ENCODE data around the gene RAB21. TPM values are rescaled to one million over a fixed set of nuclear protein-coding genes. Genes with fewer than 3 reads are reported as not detected.

RAB21 gene
- total RNA-seq, 1 donor from 2014 or later: 31.4 TPM

DNA sequence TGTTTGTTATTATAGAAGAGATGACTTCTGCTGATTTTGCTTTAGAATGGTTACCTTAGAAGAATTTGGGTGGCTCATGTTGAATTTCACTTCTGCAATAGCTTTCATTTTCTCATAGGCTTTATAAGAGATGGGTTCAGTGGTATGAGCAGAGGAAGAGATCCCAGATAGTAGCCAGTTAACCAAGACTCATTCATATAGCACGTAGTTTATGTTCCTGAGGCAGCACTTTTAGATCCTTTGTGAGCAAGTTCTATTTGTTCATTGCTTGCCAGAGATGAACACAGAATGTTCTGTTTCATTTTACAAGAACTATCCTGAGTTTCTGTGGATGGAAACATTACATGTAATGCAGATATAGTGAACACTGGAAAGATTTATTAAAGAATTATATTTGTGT is 32.2 kb downstream of the RAB21 start:
- H3K4me3 ChIP-seq: no peak overlapping the region
- no peak overlapping the region for H3K9ac ChIP-seq
- no peaks in the 10 kb centered on the region for H3K27me3 ChIP-seq
- H3K36me3 ChIP-seq: peaks cover 19% of the 10 kb centered on the region
- Mint-ChIP-seq H3K4me3 (no peak overlapping the region), H3K9me3 (no peaks in the 10 kb centered on the region), H3K27me3 (ENCODE audit: insufficient read depth, low read depth) (no peaks in the 10 kb centered on the region), H3K36me3 (peaks cover 11% of the 10 kb centered on the region), H3K27ac (no peak overlapping the region), H3K4me1 (no peaks in the 10 kb centered on the region)
- no peaks in the 10 kb centered on the region for H3F3A ChIP-seq (ENCODE audit: low read depth)
- H3K4me2 ChIP-seq: no peak overlapping the region
- no peaks in the 10 kb centered on the region for H3K9me3 ChIP-seq (ENCODE audit: low read depth)
- H3K4me1 ChIP-seq: no peaks in the 10 kb centered on the region
- no peaks in the 10 kb centered on the region for H4K20me1 ChIP-seq (ENCODE audit: low read depth)
- DNase-seq (ENCODE audit: low spot score): no peak
- H2AFZ ChIP-seq (replicated peaks): no peak overlapping the region
- TF ChIP-seq, protein P1, sequence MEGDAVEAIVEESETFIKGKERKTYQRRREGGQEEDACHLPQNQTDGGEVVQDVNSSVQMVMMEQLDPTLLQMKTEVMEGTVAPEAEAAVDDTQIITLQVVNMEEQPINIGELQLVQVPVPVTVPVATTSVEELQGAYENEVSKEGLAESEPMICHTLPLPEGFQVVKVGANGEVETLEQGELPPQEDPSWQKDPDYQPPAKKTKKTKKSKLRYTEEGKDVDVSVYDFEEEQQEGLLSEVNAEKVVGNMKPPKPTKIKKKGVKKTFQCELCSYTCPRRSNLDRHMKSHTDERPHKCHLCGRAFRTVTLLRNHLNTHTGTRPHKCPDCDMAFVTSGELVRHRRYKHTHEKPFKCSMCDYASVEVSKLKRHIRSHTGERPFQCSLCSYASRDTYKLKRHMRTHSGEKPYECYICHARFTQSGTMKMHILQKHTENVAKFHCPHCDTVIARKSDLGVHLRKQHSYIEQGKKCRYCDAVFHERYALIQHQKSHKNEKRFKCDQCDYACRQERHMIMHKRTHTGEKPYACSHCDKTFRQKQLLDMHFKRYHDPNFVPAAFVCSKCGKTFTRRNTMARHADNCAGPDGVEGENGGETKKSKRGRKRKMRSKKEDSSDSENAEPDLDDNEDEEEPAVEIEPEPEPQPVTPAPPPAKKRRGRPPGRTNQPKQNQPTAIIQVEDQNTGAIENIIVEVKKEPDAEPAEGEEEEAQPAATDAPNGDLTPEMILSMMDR (IDR thresholded peaks at IDR 0.05): no peak
- TF ChIP-seq EZH2 (IDR thresholded peaks at IDR 0.05): no peak
- H3K79me2 ChIP-seq (ENCODE audit: low read depth): no peaks in the 10 kb centered on the region
- no peak overlapping the region for H3K27ac ChIP-seq

DNA sequence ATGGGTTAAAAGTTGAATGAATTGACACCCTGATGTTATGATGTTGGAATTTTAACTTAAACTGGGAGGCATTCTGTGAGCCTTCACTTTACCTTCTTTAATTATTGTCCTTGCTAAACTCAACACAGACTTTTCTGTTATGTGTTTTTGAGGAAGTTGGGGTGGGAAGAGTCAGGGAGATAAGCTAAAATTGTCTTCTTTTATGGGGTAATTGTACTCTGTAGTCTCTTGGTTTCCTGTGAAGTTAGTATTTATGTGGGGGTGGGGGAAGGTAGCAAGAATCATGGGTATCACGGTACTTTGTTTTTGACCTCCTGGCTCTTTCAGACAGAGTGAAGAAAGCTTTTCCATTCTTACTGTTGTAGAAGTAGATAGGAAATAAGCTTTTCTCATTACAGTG is 32.9 kb downstream of the RAB21 start:
- Histone ChIP-seq H3K4me3 (no peak overlapping the region), H2AFZ (replicated peaks) (no peak overlapping the region), H3K27ac (no peak overlapping the region), H3K4me2 (no peak overlapping the region), H3K9me3 (ENCODE audit: low read depth) (no peaks in the 10 kb centered on the region), H3K27me3 (no peaks in the 10 kb centered on the region), H3K79me2 (ENCODE audit: low read depth) (no peaks in the 10 kb centered on the region), H3K9ac (no peak overlapping the region), H3K36me3 (peaks cover 16% of the 10 kb centered on the region), H3K4me1 (no peaks in the 10 kb centered on the region), H4K20me1 (ENCODE audit: low read depth) (no peaks in the 10 kb centered on the region), H3F3A (ENCODE audit: low read depth) (no peaks in the 10 kb centered on the region)
- Mint-ChIP-seq H3K9me3 (no peaks in the 10 kb centered on the region), H3K27ac (peak overlapping the region; percentile 9), H3K4me3 (no peak overlapping the region), H3K27me3 (ENCODE audit: insufficient read depth, low read depth) (no peaks in the 10 kb centered on the region), H3K4me1 (no peaks in the 10 kb centered on the region), H3K36me3 (peaks cover 11% of the 10 kb centered on the region)
- TF ChIP-seq EZH2phosphoT487 (IDR thresholded peaks at IDR 0.05) (no peak), EZH2 (IDR thresholded peaks at IDR 0.05) (no peak)
- TF ChIP-seq, protein P1 (IDR thresholded peaks at IDR 0.05): no peak
- no peak for DNase-seq (ENCODE audit: low spot score)

DNA sequence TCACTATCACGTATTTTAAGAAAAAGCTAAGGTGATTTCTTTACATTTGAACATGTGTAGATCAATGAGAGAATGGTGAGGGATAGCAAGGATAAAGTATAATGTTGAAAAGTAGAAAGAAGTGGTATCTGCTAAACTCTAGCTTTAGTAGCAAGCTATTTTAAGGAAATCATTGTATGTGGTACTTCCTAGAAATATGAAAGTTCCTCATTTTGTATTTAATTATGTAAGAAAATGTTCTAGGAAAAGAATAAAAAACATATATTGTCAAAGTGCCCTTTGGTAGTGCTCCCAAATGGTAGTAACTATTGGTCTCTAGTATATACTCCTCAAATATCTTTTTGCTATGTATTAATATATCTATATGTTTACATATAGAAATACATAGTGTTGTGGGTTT is 35.7 kb downstream of the RAB21 start:
- Histone ChIP-seq H3K4me3 (no peak overlapping the region), H3K36me3 (peaks cover 12% of the 10 kb centered on the region), H3K4me1 (no peaks in the 10 kb centered on the region), H3K9me3 (ENCODE audit: low read depth) (no peaks in the 10 kb centered on the region), H3F3A (ENCODE audit: low read depth) (no peaks in the 10 kb centered on the region), H3K9ac (no peak overlapping the region), H3K27me3 (no peaks in the 10 kb centered on the region), H4K20me1 (ENCODE audit: low read depth) (no peaks in the 10 kb centered on the region), H3K79me2 (ENCODE audit: low read depth) (no peaks in the 10 kb centered on the region), H2AFZ (replicated peaks) (no peak overlapping the region), H3K4me2 (no peak overlapping the region), H3K27ac (no peak overlapping the region)
- DNase-seq (ENCODE audit: low spot score): no peak
- Mint-ChIP-seq H3K36me3 (peaks cover 10% of the 10 kb centered on the region), H3K27ac (no peak overlapping the region), H3K4me3 (no peak overlapping the region), H3K9me3 (no peaks in the 10 kb centered on the region), H3K4me1 (no peaks in the 10 kb centered on the region), H3K27me3 (ENCODE audit: insufficient read depth, low read depth) (no peaks in the 10 kb centered on the region)
- TF ChIP-seq EZH2phosphoT487 (IDR thresholded peaks at IDR 0.05) (no peak), EZH2 (IDR thresholded peaks at IDR 0.05) (no peak)
- TF ChIP-seq, protein P1 (IDR thresholded peaks at IDR 0.05): no peak

All from neural progenitor cell (in vitro differentiated cells).